Heart left ventricle (tissue), 16 donors: Measurements from ENCODE around the gene SNX21. TPM values are rescaled to one million over a fixed set of nuclear protein-coding genes. Genes with fewer than 3 reads are reported as not detected.

Experiments
- ATAC-seq, 4 donors: fragments of 200-7000 bp; cut with Tn5 transposase; one replicate each; pipeline ENCODE4 v1.9.1; 2020 to 2022; ENCODE audit warnings: moderate library complexity in 4 of 4, mild to moderate bottlenecking in 3 of 4, moderate number of reproducible peaks in 1 of 4
- DNase-seq, 5 donors: peaks; one replicate each; pipeline ENCODE4 v3.0.0-alpha.2; 2020
- H3K27ac ChIP-seq, 12 donors: fragments of 200-600 bp; sonication (generic) in 4 of 12; one replicate each; pipeline versions ENCODE4 v1.5.0 to v1.8.0; 2016 to 2022; ENCODE audit warnings: mild to moderate bottlenecking in 2 of 12
- H3K27me3 ChIP-seq, 9 donors: fragments of 200-600 bp; sonication (generic) in 2 of 9; one replicate each; pipeline versions ENCODE4 v1.5.1 to v1.8.0; 2016 to 2022; ENCODE audit warnings: mild to moderate bottlenecking in 3 of 9
- H3K36me3 ChIP-seq, 9 donors: fragments of 200-600 bp; sonication (generic) in 2 of 9; one replicate each; pipeline versions ENCODE4 v1.5.0 to v1.8.0; 2018 to 2022; ENCODE audit warnings: mild to moderate bottlenecking in 2 of 9
- H3K4me1 ChIP-seq, 12 donors: fragments of 200-600 bp; sonication (generic) in 4 of 12; one replicate each; pipeline versions ENCODE4 v1.5.0 to v1.8.0; 2016 to 2022; ENCODE audit warnings: mild to moderate bottlenecking in 3 of 12
- H3K4me3 ChIP-seq, 12 donors: fragments of 200-600 bp; sonication (generic) in 4 of 12; one replicate each; pipeline versions ENCODE4 v1.5.0 to v1.8.0; 2017 to 2022; ENCODE audit warnings: mild to moderate bottlenecking in 9 of 12, moderate library complexity in 4 of 12
- H3K9me3 ChIP-seq, 12 donors: fragments of 200-600 bp; sonication (generic) in 4 of 12; one replicate each; pipeline versions ENCODE4 v1.5.0 to v1.8.0; 2016 to 2022; ENCODE audit warnings: mild to moderate bottlenecking in 1 of 12
- POLR2A ChIP-seq, 2 donors: fragments of 450-650 bp; IDR thresholded peaks; one replicate each; pipeline ENCODE4 v1.6.1; 2017; ENCODE audit warnings: antibody characterized with exemption in 2 of 2, mild to moderate bottlenecking in 2 of 2, moderate library complexity in 2 of 2
- WGBS, 4 donors: extraction: QIAGEN DNeasy Blood & Tissue Kit in 2 of 4; methylation state at CpG; one replicate each; pipeline versions ENCODE4 v1.1.5 to v1.1.7; 2013 to 2018; 5-methylcytosine and 5-hydroxymethylcytosine counted together
- intact Hi-C, 10 donors: fragments of 100-400 bp; cut with DNase I; formaldehyde crosslinking; loops; one replicate each; pipeline versions ENCODE4 v1.11.1 to v1.14.2; 2022
- polyA plus RNA-seq, 2 donors: library from polyadenylated mRNA; stranded (reverse); fragments of 200-250 nt; gene quantifications; one replicate each; pipeline ENCODE4 v1.2.3, GENCODE V29; 2013
- total RNA-seq, 9 donors: library from RNA; depleted of rRNA in 2 of 9; stranded (reverse); fragments of >200 nt in 2 of 9; fragmentation: NEBNext Ultra II Directional in 3 of 9; extraction: Animal tissue kit (Norgen Biotek cat#: 25700) in 3 of 9; gene quantifications; one replicate each; pipeline versions ENCODE4 v1.1.0 to v1.2.4, GENCODE V29; 2016 to 2023
- TF ChIP-seq, protein P1 (sequence below), 12 donors: fragments of 200-600 bp; sonication (generic) in 4 of 12; IDR thresholded peaks; one replicate each; pipeline versions ENCODE4 v1.5.0 to v1.8.0; 2018 to 2022; ENCODE audit warnings: antibody characterized with exemption in 12 of 12, mild to moderate bottlenecking in 5 of 12
- donor health status: ischemic (EF 13 %, LVEDD 7.1; RV severe dilation, severe dysfunction).
- donor health status: healthy with polysubstance abuse.
- donor health status: DM: no; HTN: yes; CAD: no.
- donor health status: DM: no; HTN: no; CAD: no.
- donor health status: ischemic (EF 25% LVEDD 6.9; RV normal size, moderate dysfunction).
- donor health status: ischemic (EF 25% LVEDD 5.7; RV mildly dilated, moderate dysfunction).
- donor health status: healthy.
- donor health status: DM: yes; HTN: yes; CAD: no.
- donor health status: ischemic (EF 35%, LVEDD 5.7; RV mildly dilated, moderate dysfunction).
- donor health status: nonischemic (EF 11% LVEDD 7.7; RV severe dilation, severe dysfunction).
- donor health status: DM: yes; HTN: yes; CAD: no.
- donor health status: PGD.
- donor health status: ischemic (EF 29% LVEDD 5.4; RV normal size, mild dysfunction).
- donor health status: nonischemic (EF 23%, LVEDD 6.1; RV moderate dilation, normal function).

The SNX21 gene
- total and polyA plus RNA-seq, 11 donors: 13.7 to 45.6 (median 18.9) TPM

DNA sequence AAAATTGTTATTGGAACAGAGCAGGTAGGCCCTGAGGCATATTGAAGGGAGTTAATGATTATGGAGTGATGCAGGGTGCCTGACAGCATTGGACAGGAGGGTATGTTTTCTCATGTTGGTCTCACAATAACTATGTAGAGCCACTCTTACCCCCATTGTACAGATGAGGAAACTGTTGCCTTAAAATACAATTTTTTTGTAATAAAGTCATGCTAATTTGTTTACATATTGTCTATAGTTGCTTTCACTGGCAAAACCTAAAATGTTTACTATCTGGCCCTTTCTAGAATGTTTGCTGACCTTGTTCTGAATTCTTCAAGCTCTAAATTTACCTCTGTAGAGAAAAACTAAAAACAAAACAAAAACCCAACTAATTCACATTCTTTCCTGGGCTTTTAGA is 17.9 kb downstream of the SNX21 start:
- Histone ChIP-seq H3K9me3 (no peaks in the 10 kb centered on the region), H3K4me3 (no peak overlapping the region), H3K36me3 (peaks cover 0 to 72% (median 54%) of the 10 kb centered on the region in 9 donors), H3K27me3 (no peaks in the 10 kb centered on the region), H3K27ac (peak overlapping the region in 3 of 12 donors; percentile 13 to 30 (median 25)), H3K4me1 (peaks cover 3 to 32% (median 19%) of the 10 kb centered on the region in 12 donors)
- no peak for TF ChIP-seq POLR2A (IDR thresholded peaks at IDR 0.05)
- TF ChIP-seq, protein P1, sequence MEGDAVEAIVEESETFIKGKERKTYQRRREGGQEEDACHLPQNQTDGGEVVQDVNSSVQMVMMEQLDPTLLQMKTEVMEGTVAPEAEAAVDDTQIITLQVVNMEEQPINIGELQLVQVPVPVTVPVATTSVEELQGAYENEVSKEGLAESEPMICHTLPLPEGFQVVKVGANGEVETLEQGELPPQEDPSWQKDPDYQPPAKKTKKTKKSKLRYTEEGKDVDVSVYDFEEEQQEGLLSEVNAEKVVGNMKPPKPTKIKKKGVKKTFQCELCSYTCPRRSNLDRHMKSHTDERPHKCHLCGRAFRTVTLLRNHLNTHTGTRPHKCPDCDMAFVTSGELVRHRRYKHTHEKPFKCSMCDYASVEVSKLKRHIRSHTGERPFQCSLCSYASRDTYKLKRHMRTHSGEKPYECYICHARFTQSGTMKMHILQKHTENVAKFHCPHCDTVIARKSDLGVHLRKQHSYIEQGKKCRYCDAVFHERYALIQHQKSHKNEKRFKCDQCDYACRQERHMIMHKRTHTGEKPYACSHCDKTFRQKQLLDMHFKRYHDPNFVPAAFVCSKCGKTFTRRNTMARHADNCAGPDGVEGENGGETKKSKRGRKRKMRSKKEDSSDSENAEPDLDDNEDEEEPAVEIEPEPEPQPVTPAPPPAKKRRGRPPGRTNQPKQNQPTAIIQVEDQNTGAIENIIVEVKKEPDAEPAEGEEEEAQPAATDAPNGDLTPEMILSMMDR (IDR thresholded peaks at IDR 0.05): no peak
- ATAC-seq (no peak), DNase-seq (no peak)
- intact Hi-C loops: no loop called here

DNA sequence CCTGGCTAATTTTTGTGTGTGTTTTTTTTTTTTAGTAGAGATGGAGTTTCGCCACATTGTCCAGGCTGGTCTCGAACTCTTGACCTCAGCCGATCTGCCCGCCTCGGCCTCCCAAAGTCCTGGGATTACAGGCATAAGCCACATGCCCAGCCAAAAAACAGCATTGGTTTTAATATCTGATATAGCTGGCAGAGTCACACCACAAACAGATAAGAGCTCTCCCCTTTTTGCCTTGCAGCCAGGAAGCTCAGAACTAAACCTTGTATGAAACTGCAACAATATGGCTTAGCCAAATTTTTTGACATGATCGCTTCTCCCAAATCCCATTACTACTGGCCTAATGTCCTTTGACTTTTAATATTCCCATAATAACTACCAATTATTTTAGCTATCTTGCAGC is 18.7 kb downstream of the SNX21 start:
- no peak for DNase-seq
- ATAC-seq: no peak
- no peaks in the 10 kb centered on the region for H3K27me3 ChIP-seq
- no peak overlapping the region for H3K4me3 ChIP-seq
- H3K4me1 ChIP-seq: peaks cover 3 to 35% (median 21%) of the 10 kb centered on the region in 12 donors
- H3K36me3 ChIP-seq: peaks cover 0 to 63% (median 46%) of the 10 kb centered on the region in 9 donors
- intact Hi-C loops: no loop called here
- WGBS, 4 donors: 95 to 99% (median 97%) methylated on average over 6 of the region's 6 CpGs
- no peaks in the 10 kb centered on the region for H3K9me3 ChIP-seq
- H3K27ac ChIP-seq: no peak overlapping the region
- TF ChIP-seq POLR2A (IDR thresholded peaks at IDR 0.05): no peak
- TF ChIP-seq, protein P1 (IDR thresholded peaks at IDR 0.05): no peak

- Histone ChIP-seq H3K27me3 (no peaks in the 10 kb centered on the region), H3K4me3 (no peak overlapping the region), H3K4me1 (peaks cover 3 to 43% (median 27%) of the 10 kb centered on the region in 12 donors), H3K27ac (no peak overlapping the region), H3K36me3 (peaks cover 0 to 52% (median 35%) of the 10 kb centered on the region in 9 donors), H3K9me3 (no peaks in the 10 kb centered on the region)
- intact Hi-C loops: no loop called here
- DNase-seq (no peak), ATAC-seq (no peak)
- WGBS, 4 donors: 84 to 86% (median 85%) methylated on average over 2 of the region's 2 CpGs
- no peak for TF ChIP-seq POLR2A (IDR thresholded peaks at IDR 0.05)
Observed at GRCh38 chr20:45853484-45853883, 19.9 kb downstream of the SNX21 start.

DNA sequence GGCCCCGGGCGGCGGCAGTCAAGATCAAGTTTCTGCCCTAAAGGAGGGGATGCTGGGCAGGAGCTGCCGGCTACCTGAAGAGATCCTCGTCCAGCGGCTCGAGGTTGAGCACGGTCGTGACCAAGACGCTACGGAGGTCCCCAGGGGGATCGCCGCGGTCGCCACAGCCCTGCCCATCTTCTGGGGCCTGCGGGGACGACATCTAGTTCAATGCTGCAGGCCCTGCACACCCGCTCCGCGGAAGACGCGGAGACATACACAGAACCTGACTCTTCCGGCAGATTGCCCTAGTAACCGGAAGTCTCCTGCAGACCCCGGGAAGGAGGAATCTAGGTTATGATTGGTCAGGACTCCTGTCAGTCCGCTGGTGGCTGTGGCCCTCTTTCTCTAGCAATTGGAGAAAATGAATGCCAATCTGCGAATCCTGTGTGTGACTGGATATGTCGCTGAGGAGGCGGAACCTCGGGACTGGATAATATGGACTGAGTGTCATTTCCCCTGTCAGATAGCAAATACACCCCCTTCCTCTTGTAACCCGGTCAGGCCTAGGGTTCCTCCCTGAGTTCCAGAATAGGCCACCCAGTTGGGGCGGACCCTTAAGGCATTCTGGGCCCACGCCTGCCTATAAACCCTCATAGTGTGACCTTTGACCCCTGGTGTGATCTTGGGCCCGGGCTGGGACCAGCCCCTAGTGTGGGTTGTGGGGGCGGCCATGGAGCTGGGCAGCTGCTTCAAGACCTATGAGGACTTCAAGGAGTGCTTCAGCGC is 23.7 kb downstream of the SNX21 start, which contains the start of the genes ACOT8 and ZSWIM3:
Gene ACOT8 (minus strand): TSS at position 279 of the 768 bp plus-strand sequence. CDS start 77 bp downstream, at position 202.
Gene ZSWIM3 (plus strand): TSS at position 501 of the 768 bp plus-strand sequence. CDS start 212 bp downstream, at position 713.
- ATAC-seq (peak; percentile 97 to 100 (median 98)), DNase-seq (peak; percentile 89 to 100 (median 98))
- Histone ChIP-seq H3K9me3 (no peaks in the 10 kb centered on the region), H3K27me3 (no peaks in the 10 kb centered on the region), H3K4me1 (peaks cover 3 to 37% (median 31%) of the 10 kb centered on the region in 12 donors), H3K36me3 (peaks cover 0 to 27% (median 15%) of the 10 kb centered on the region in 9 donors), H3K27ac (peak within 1 kb of the TSS; percentile 7 to 94 (median 84)), H3K4me3 (peak within 1 kb of the TSS; percentile 69 to 98 (median 92))
- TF ChIP-seq, protein P1 (IDR thresholded peaks at IDR 0.05): no peak
- TF ChIP-seq POLR2A (IDR thresholded peaks at IDR 0.05): peak in 1 of 2 donors; percentile 82
- intact Hi-C loops: loop anchor here in 1 of 10 donors (2.0 kb wide), 1 partner anchor 78 kb away; the partner anchor contains the start of gene PCIF1
- WGBS, 4 donors: 0 to 1% (median 1%) methylated on average over 12 to 36 of the region's 36 CpGs
